Iris pigment epithelial cell (primary cell): Measurements from ENCODE around the gene FNIP1.
"Not testable (repeated sequence)": the region's sequence is repeated elsewhere in the genome, so short reads cannot be mapped to it uniquely, and the experiment has no call there.

Experiments used
- DNase-seq: peaks from one replicate; pipeline ENCODE4 v3.0.0-alpha.2; 2011; ENCODE audit warnings: low read depth

Gene FNIP1

DNA sequence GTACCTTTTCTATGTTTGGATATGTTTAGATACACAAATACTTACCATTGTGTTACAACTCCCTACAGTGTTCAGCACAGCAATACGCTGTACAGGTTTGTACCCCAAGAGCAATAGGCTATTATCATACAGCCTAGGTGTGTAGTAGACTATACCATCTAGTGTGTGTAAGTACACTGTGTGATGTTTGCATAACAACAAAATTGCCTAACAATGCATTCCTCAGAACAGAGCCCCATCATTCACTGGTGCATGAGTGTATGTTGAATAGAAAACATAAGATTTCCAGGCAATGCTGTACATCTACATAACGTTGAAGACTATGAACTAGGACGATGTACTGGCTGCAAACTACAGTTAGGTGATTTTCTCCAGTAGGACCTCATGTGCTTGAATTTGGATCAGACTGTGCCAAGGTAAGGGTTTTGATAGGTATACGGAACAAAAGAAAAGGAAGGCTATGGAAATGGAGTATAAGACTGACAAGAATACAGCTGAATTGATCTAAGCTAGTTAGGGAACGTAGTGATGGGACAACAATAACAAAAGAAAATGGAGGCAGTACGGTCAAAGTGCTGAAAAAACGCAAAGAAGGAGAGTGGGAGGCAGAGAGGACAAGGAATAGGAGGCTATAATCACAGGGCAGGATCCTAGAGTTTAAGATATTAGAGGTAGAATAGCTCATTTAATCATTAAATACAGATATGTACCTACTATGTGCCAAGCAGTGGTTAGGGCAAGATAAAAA, 46.9 kb downstream of the FNIP1 start:
- no peak for DNase-seq

DNA sequence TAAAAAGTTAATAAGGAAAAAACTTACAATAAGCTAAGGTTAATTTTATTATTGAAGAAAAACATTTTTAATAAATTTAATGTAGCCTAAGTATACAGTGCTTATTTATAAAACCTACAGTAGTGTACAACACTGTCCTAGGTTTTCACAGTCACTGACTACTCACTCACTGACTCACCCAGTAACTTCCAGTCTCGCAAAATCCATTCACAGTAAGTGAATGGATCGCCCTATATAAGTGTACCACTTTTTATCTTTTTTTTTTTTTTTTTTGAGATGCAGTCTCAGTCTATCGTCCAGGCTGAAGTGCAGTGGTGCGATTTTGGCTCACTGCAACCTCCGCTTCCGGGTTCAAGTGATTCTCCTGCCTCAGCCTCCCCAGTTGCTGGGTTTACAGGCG, 47.7 kb downstream of the FNIP1 start:
- peak; percentile 59 for DNase-seq

DNA sequence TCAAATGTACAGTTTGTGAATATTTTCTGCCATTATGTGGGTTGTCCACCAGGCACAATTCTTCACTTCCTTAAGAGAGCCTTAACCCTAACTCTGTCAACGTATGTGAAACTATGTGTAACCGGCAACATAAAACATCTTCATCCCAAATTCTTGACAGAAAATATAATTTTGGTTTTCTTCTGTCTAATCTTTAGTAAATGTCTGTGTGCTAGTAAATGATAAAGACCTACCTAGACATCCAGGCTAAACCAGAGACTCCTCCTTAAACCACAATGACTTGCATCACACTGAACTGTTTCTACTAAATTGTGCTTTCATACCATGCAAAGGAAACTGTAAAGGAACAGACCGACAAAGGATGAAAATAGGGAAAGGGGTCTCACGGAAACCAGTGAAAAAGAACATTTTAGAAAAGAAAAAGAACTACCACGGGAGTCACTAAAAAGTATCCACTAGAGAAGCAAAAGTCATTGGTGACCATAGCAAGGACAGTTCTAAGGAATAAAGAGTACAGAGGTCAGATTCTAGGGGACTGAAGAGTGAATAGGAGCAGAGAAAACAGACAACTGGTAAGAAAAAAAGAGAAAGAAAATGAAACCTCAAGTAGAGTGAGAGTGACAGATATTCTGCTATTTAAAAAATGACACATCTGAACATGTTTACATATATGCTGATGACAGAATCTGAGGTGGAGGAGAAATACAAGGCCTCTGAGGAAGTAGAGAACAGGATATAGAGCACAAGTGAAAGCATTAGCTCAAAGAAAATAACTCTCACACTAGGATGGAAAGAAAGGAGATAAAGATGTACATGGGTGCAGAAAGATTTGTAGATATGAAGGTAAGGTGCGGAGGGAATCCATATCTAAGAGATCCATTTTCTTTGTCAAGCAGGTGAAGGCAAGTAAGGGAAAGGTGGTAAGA, 49.4 kb downstream of the FNIP1 start:
- DNase-seq, result peak; percentile 75

DNA sequence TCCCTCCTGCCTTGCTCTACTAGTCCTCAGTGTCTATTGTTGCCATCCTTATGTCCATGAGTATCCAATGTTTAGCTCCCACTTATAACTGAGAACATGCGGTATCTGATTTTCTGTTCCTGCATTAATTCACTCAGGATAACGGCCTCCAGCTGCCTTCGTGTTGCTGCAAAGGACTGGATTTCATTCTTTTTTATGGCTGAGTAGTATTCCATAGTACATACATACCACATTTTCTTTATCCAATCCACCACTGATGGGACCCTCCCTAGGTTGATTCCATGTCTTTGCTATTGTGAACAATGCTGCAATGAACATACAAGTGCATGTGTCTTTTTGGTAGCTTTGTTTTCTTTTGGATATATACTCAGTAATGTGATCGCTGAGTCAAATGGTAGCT, 50.4 kb downstream of the FNIP1 start:
- no peak for DNase-seq

DNA sequence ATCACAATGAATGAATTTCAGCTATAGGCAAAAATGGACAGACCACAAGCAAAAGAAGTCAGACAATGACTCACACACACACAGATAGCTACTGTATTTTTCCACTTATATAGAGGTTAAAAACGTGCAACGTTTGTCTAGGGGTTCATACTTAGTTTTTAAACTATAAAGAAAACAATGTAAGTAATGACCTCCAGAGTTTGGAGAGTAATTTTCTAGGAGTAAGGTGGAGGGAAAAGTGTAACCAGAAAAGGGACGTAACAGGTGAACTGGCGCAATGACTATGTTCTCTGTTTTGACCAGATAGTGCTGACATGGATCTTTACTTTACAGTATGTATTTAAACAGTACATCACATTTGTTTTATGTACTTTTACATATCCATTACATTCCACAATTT, 51.1 kb downstream of the FNIP1 start:
- peak; percentile 34 for DNase-seq

DNA sequence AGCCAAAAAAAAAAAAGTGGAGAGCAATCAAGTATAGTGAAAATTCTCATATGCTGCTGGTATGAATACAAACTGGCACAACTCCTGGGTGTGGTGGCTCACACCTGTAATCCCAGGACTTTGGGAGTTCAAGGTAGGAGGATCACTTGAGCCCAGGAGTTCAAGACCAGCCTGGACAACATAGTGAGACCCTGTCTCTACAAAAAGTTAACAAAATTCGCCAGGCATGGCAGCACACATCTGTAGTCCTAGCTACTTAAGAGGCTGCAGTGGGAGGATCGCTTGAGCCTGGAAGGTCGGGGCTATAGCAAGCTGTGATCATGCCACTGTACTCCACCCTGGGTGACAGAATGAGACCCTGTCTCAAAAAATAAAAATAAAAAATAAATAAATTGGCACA, 51.7 kb downstream of the FNIP1 start:
- no peak for DNase-seq

DNA sequence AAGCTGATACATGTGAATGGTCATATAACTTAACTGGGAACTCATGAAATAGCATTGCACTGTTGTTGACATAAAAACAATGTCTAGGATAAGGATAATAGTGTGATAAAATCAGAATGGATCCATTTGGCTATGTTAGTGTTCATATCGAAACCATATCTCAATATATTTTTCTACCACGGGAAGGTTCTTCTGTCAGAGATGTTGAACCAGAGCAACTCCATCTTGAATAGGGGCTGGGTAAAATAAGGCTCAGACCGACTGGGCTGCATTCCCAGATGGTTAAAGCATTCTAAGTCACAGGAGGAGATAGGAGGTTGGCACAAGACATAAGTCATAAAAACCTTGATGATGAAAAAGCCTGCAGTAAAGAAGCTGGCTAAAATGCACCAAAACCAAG, 56.3 kb downstream of the FNIP1 start:
- no peak for DNase-seq

DNA sequence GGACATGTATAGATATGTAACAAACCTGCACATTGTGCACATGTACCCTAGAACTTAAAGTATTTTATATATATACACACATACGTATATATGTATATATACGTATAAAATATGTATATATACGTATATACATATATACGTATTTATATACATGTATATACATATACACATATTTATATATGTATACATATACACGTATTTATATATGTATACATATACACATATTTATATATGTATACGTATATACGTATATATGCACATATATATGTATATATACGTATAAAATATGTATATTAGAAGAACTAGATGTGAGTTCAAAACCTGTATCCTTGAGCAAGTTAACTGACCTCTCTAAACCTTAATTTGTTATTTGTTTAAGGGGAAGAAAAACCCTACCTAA, 61.4 kb downstream of the FNIP1 start:
- no peak for DNase-seq

DNA sequence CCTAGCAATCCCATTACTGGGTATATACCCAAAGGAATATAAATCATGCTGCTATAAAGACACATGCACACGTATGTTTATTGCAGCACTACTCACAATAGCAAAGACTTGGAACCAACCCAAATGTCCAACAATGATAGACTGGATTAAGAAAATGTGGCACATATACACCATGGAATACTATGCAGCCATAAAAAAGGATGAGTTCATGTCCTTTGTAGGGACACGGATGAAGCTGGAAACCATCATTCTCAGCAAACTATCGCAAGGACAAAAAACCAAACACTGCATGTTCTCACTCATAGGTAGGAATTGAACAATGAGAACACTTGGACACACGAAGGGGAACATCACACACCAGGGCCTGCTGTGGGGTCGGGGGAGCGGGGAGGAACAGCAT, 61.9 kb downstream of the FNIP1 start:
- DNase-seq, result not testable (repeated sequence)

DNA sequence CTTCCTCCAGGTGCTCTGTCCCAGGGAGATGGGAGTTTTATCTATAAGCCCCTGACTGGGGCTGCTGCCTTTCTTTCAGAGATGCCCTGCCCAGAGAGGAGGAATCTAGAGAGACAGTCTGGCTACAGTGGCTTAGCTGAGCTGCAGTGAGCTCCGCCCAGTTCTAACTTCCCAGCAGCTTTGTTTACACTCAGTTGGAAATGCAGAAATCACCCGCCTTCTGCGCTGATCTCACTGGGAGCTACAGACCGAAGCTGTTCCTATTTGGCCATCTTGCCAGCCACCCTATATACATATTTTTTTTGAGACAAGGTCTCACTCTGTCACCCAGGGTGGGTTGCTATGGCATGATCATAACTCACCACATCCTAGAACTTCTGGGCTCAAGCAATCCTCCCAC, 67.5 kb downstream of the FNIP1 start:
- peak; percentile 10 for DNase-seq

DNA sequence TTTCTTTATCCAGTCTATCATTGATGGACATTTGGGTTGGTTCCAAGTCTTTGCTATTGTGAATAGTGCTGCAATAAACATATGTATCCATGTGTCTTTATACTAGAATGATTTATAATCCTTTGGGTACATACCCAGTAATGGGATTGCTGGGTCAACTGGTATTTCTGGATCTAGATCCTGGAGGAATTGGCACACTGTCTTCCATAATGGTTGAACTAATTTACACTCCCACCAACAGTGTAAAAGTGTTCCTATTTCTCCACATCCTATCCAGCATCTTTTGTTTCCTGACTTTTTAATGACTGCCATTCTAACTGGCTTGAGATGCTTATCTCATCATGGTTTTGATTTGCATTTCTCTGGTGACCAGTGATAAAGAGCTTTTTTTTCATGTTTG, 72.7 kb downstream of the FNIP1 start:
- DNase-seq, result not testable (repeated sequence)

DNA sequence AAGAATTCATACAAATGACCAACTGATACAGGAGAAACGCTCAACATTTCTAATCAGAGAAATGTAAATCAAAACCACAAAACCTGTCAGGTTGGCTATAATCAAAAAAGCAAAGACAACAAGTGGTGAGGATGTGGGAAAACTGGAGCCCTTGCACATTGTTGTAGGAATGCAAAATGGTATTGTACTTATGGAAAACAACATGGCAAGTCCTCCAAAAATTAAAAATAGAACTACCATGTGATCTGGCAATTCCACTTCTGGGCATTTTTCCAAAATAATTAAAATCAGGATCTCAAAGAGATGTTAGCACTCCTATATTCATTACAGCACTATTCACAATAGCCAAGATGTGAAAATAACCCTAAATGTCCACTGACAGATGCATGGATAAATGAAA, 76.1 kb downstream of the FNIP1 start:
- no peak for DNase-seq

DNA sequence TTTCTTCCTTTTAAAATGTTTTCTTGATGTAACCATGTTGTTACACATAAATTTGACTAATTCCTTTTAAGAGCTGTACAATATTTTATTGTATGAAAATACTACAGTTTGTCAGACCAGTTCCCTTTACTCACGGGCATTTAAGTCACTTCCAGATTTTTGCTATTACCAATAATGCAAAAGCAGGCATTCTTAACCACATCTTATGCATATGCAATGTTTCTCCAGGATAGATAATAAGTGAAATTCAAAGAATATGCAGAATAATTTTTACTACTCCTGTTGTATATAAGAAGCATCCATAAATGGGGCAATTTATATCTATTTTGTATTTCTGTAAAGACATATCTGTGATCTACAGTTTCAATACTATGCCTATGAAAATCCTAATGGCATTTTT, 77.3 kb downstream of the FNIP1 start:
- DNase-seq, result no peak

DNA sequence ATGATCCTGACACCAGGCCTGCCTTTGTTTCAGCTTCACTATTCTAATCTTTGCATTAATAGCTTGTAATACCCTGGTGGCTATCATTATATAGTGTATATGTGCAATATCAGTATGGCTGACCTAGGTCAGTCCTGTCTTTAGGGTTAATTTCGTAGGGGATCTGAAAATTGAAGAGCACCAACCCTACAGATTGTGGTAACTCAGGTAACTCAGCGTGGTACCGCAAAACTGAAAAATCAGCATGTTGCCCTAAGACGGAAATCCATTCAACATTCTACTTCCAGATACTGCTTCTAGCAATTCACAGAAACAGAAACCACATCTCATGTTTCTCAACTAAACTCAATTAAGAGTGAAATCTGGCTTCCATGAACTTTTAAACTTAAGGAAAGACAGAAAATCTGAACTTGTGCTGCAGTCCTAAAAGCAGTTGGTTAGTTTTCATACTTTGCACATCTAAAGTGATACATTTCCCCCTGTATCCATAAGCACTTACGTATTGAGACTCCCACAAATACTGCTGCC, 78.3 kb downstream of the FNIP1 start:
- no peak for DNase-seq

DNA sequence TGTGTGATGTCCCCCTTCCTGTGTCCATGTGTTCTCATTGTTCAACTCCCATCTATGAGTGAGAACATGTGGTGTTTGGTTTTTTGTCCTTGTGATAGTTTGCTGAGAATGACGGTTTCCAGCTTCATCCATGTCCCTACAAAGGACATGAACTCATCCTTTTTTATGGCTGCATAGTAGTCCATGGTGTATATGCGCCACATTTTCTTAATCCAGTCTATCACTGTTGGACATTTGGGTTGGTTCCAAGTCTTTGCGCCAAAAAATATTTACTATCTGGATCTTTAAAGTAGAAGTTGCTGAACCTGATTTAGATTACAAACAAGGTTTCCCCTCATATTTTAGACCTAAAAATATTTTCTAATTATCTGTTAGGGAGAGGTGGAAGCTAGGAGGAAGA, 79.7 kb downstream of the FNIP1 start:
- not testable (repeated sequence) for DNase-seq

DNA sequence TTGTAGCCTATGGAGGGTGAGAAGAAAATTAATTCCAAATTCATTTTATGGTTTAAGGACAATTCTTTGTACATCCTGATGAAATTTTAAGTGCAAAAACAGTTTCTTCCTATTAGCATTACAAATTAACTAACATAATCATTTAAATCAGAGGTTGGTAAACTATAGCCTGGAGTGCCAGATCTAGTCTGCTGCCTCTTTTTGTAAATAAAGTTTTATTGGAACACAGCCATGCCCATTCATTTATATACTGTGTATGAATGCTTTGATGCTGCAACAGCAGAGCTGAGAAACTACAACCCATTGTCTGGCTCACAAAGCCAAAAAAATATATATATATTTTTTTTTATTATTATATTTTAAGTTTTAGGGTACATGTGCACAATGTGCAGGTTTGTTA, 80.2 kb downstream of the FNIP1 start:
- DNase-seq, result no peak

DNA sequence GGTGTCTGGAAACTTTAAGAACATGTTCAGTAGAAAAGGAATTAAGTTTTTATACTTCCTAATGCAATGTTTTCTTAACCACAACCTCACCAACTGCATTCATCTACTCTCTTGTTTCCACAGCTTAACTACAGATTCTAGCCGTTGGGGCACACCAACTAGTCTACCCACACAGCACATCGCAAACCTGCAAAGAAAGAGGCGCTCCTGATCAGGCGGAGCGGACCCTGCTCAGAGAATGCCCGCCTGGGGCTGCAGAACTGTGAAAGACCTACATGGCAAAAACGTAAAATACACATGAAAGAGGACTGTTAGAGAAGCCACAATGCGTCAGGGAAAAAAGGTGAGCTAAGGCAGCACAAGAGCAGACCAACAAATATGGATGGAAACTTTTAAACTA, 86.4 kb downstream of the FNIP1 start:
- DNase-seq, result no peak

DNA sequence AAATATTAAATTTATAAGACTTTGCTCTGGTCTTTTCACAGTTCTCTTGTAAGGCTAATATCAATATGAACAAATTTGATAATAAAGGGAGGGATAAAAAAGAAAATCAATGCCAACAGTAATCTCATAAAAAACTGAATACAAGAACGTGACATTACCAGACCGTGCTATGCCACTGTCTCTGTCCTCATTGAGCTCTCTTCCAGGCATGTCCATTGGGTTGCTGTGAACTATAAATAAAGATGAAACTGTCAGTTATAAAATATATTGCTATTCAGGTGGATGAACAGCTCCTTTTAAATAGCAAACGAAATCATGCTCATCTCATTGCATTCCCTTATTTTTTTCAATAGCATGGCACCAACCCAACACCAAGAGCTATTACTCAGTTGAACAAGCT, 87.8 kb downstream of the FNIP1 start:
- no peak for DNase-seq

DNA sequence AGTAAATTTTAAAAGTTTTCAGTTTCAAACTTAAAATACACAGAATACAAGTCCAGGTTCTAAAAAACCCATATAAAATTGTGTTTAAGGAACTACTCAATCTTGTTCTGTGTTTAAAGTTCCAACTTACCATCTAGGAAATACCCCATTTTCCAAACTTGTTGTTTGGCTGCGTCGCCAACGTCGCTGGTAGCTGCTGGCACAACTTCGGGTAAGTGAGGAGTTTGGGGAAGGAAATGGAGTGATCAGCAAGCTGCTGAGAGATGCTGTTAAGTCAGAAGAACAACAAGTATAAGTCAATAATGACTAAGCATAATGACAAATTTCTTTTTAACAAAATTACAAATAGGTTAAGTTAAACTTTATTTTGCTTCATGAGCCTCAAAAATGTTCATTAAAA, 90.5 kb downstream of the FNIP1 start:
- no peak for DNase-seq

DNA sequence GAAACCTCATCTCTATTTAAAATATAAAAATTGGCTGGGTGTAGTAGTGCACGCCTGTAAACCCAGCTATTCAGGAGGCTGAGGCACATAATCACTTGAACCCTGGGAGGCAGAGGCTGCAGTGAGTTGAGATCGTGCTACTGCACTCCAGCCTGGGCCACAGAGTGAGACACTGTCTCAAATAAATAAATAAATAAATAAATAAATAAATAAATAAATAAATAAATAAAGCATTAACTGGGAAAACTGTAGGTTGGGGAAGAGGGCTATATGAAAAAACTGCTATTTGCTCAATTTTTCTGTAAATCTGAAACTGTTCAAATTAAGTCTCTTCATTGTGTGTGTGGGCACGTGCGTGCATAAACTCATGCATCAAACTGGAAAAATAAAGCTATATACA, 101.9 kb downstream of the FNIP1 start:
- no peak for DNase-seq

DNA sequence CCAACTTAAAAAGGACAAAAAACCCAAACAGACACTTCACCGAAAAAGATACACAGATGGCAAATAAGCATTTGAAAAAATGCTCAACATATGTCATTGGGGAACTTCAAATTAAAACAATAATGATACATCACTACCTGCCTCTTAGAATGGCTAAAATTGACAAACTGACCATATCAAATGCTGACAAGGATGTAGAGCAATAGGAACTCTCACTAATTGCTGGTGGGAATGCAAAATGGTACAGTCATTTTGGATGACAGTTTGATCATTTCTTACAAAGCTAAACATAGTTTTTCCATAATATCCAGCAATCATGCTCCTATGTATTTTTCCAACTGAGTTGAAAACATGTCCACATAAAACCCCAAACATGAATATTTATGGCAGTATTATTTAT, 102.9 kb downstream of the FNIP1 start:
- DNase-seq, result no peak

DNA sequence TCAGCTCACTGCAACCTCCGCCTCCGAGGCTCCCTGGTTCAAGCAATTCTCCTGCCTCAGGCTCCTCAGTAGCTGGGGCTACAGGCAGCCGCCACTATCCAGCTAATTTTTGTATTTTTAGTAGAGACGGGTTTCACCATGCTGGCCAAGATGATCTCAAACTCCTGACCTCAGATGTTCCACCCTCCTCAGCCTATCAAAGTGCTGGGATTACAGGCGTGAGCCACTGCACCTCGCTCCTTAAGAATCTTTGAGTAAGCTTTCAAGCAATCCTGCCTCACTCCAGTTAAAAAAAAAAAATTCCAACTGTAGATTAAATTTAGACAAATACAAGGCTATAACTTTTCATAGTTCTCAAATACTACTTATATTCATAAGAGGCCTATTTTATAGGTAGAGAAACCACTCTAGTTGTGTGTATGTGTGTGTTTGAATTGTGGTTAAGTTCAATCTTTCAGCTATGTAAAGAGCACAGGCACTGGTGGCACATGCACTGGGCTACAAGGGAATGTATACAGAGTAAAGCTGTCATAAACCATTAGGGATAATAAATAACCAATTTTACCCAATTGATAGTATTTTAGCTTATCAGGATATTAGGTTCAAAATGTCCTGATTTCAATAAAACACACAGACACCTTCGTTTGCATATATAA, 111.2 kb downstream of the FNIP1 start:
- DNase-seq, result peak; percentile 17

DNA sequence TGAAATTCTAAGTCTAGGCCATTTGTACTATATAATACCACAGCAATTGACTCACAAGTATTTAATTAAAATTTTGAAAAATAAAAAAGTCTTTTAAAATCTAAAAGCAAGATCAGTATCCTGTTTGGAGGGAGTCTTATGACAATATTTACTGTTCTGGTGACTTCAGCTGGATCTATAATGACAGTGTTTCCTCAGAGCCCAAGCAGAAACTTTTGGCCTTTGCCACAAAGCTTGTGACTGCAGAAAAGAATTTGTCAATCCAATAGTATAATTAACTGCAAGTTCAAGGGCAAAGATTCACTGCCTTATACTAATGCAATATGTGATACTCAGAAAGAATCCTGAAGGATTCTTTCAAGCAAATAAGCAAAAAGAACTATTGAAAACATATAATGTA, 112.2 kb downstream of the FNIP1 start:
- no peak for DNase-seq
